GM12878 (cell line): ENCODE results near the gene PRM3. TPM values are rescaled to one million over a fixed set of nuclear protein-coding genes. Genes with fewer than 3 reads are reported as not detected.

Experiments
- ATF2 ChIP-seq: IDR thresholded peaks from 2 replicates; pipeline ENCODE4 v1.6.1; 2012; ENCODE audit warnings: low read length, inconsistent platforms
- BCL11A ChIP-seq: IDR thresholded peaks from 2 replicates; pipeline ENCODE4 v1.6.1; 2011; ENCODE audit warnings: low read depth, low read length
- CBX5 ChIP-seq: sonication (generic); IDR thresholded peaks from 2 replicates; pipeline ENCODE4 v1.6.1; 2016; ENCODE audit warnings: low read depth, moderate library complexity, mild to moderate bottlenecking, inconsistent platforms
- CHD2 ChIP-seq: IDR thresholded peaks from 2 replicates; pipeline ENCODE4 v1.6.1; 2011; ENCODE audit warnings: low read depth, low read length, improper control_type of control experiment, borderline replicate concordance
- DPF2 ChIP-seq: fragments of 450-650 bp; IDR thresholded peaks from 2 replicates; pipeline ENCODE4 v1.6.1; 2017; ENCODE audit warnings: mild to moderate bottlenecking
- EP300 ChIP-seq, 2 experiments: fragments of 150-350 bp in 1 of 2; IDR thresholded peaks; 2 replicates each; pipeline ENCODE4 v1.6.1; 2011 to 2012; ENCODE audit warnings: low read depth in 2 of 2, low read length in 2 of 2, borderline replicate concordance in 1 of 2, improper control_type of control experiment in 1 of 2, inconsistent platforms in 1 of 2; ENCODE audit not compliant: control insufficient read depth in 1 of 2
- HDGF ChIP-seq: fragments of 450-650 bp; IDR thresholded peaks from 2 replicates; pipeline ENCODE4 v1.6.1; 2016; ENCODE audit warnings: antibody characterized with exemption
- IKZF1 ChIP-seq: fragments of 450-650 bp; conservative IDR thresholded peaks from 2 replicates; pipeline ENCODE4 v1.6.1; 2017; ENCODE audit warnings: antibody characterized with exemption, mild to moderate bottlenecking
- IKZF2 ChIP-seq, 2 experiments: fragments of 450-650 bp; IDR thresholded peaks; 2 replicates each; pipeline ENCODE4 v1.6.1; 2017; ENCODE audit warnings: mild to moderate bottlenecking in 2 of 2, moderate library complexity in 2 of 2
- IRF4 ChIP-seq: IDR thresholded peaks from 2 replicates; pipeline ENCODE4 v1.6.1; 2011; ENCODE audit warnings: low read depth, low read length
- MEF2A ChIP-seq: IDR thresholded peaks from 2 replicates; pipeline ENCODE4 v1.6.1; 2011; ENCODE audit warnings: low read depth, mild to moderate bottlenecking, low read length, moderate library complexity; ENCODE audit not compliant: insufficient read depth
- MEF2B ChIP-seq: fragments of 450-650 bp; IDR thresholded peaks from 2 replicates; pipeline ENCODE4 v1.6.1; 2018; ENCODE audit warnings: mild to moderate bottlenecking, moderate library complexity; ENCODE audit not compliant: partially characterized antibody, poor library complexity, severe bottlenecking
- MLLT1 ChIP-seq: fragments of 450-650 bp; IDR thresholded peaks from 2 replicates; pipeline ENCODE4 v1.6.1; 2016; ENCODE audit warnings: mild to moderate bottlenecking
- MTA2 ChIP-seq: fragments of 450-650 bp; IDR thresholded peaks from 2 replicates; pipeline ENCODE4 v1.6.1; 2016; ENCODE audit warnings: low read depth, mild to moderate bottlenecking, moderate library complexity
- MXI1 ChIP-seq: fragments of 150-350 bp; IDR thresholded peaks from 2 replicates; pipeline ENCODE4 v1.6.1; 2011; ENCODE audit warnings: low read depth, mild to moderate bottlenecking, inconsistent platforms, low read length, improper control_type of control experiment
- TCF7 ChIP-seq: IDR thresholded peaks from 2 replicates; pipeline ENCODE4 v1.6.1; 2014; ENCODE audit warnings: antibody characterized with exemption, borderline replicate concordance
- ZBED1 ChIP-seq: IDR thresholded peaks from 2 replicates; pipeline ENCODE4 v1.6.1; 2016; ENCODE audit warnings: borderline replicate concordance
- ZBTB4 ChIP-seq: fragments of 450-650 bp; formaldehyde crosslinking; IDR thresholded peaks from 2 replicates; pipeline ENCODE4 v1.4.0; 2022; ENCODE audit warnings: mild to moderate bottlenecking, moderate library complexity
- ZNF217 ChIP-seq: fragments of 450-650 bp; IDR thresholded peaks from 2 replicates; pipeline ENCODE4 v1.6.1; 2017; ENCODE audit warnings: antibody characterized with exemption, mild to moderate bottlenecking
- ZNF592 ChIP-seq: fragments of 450-650 bp; IDR thresholded peaks from 2 replicates; pipeline ENCODE4 v1.6.1; 2017; ENCODE audit warnings: mild to moderate bottlenecking, moderate library complexity
- polyA plus RNA-seq, 11 experiments: library from polyadenylated mRNA; depleted of rRNA in 4 of 11; unstranded in 6 of 11; stranded (reverse) in 5 of 11; fragments of >200 nt; fragmentation: Nextera tagmentation in 4 of 11; fragmentation: Illumina TruSeq in 1 of 11; extraction: Ambion mirVana in 4 of 11; extraction: Trizol in 1 of 11; gene quantifications; 1 replicate in 1 of 11; 2 replicates in 10 of 11; pipeline versions ENCODE4 v1.2.1 to v1.2.3, GENCODE V29; 2011 to 2016; ENCODE audit warnings: inconsistent platforms in 2 of 11, missing spikeins in 2 of 11, low read depth in 1 of 11
- total RNA-seq, 4 experiments: library from RNA; depleted of rRNA in 3 of 4; stranded (reverse); fragments of >200 nt in 3 of 4; fragmentation: Illumina TruSeq in 1 of 4; extraction: Trizol in 1 of 4; gene quantifications; 2 replicates each; pipeline versions ENCODE4 v1.2.1 to v1.2.3, GENCODE V29; 2013 to 2021

The PRM3 gene
- total and polyA plus RNA-seq, 10 of the 15 experiments (the other 5 are each of a cell fraction or from before 2014, with no cell fraction given) = not detected

- peak; percentile 98 for TF ChIP-seq ATF2
- TF ChIP-seq TCF7 = peak; percentile 72
- TF ChIP-seq BCL11A = peak; percentile 92
- TF ChIP-seq MEF2B = peak; percentile 100
- TF ChIP-seq DPF2 = peak; percentile 61
- peak; percentile 96 for TF ChIP-seq MLLT1
- 0 out of 2 replicates have a peak, but pooled peaks have one; percentile 51 for TF ChIP-seq ZBTB4 (CRISPR knock-in tag)
- TF ChIP-seq ZNF217 = peak; percentile 76; the same call in 1 of the 2 replicates
- TF ChIP-seq HDGF = peak; percentile 86
- TF ChIP-seq IKZF1 = peak; percentile 72
- TF ChIP-seq CBX5 = peak; percentile 24; the same call in 1 of the 2 replicates
- peak; percentile 77 for TF ChIP-seq IRF4
- TF ChIP-seq CHD2 = peak; percentile 73
- peak; percentile 94 for TF ChIP-seq ZNF592
- TF ChIP-seq MXI1 = 0 out of 2 replicates have a peak, but pooled peaks have one; percentile 37
- peak; percentile 92 to 95; a peak in 3 of 4 replicates for TF ChIP-seq EP300 (IDR thresholded peaks at IDR 0.05; ENCODE audit: borderline replicate concordance in 1 of 2, control insufficient read depth in 1 of 2, low read depth in 2 of 2, low read length in 2 of 2)
- peak; percentile 56; the same call in 1 of the 2 replicates for TF ChIP-seq MEF2A
- TF ChIP-seq MTA2 = peak; percentile 84
- peak; percentile 96 for TF ChIP-seq ZBED1
- peak; percentile 60 to 79 for TF ChIP-seq IKZF2 (IDR thresholded peaks at IDR 0.05)
Measured at GRCh38 chr16:11298950-11299547, 25.6 kb upstream of the PRM3 start (continued).
